GM12878 (cell line): Measurements from ENCODE around the gene ZNF879. TPM values are rescaled to one million over a fixed set of nuclear protein-coding genes. Genes with fewer than 3 reads are reported as not detected.

Experiments
- ATAC-seq: fragments of 200-7000 bp; cut with Tn5 transposase; 3 replicates; pipeline ENCODE4 v1.9.1; 2020; ENCODE audit warnings: mild to moderate bottlenecking, moderate library complexity
- BruUV-seq: library from RNA; stranded (reverse); fragments of 400-500 nt; replicated peaks from 2 replicates; lab custom pipeline; 2021; lab: Mats Ljungman, UMichigan
- CTCF ChIA-PET: fragments of 300-600 bp; sonication (Branson Sonifier 250); formaldehyde crosslinking; extraction: SDS; loops from one replicate; lab custom pipeline; 2021; ENCODE audit warnings: inconsistent platforms; lab: Yijun Ruan, JAX
- POLR2A ChIA-PET: fragments of 350-600 bp; formaldehyde crosslinking; extraction: SDS; loops from one replicate; lab custom pipeline; 2021; ENCODE audit warnings: inconsistent platforms; lab: Charles Lee
- RAD21 ChIA-PET: fragments of 300-600 bp; sonication (Branson Sonifier 250); formaldehyde crosslinking; loops from one replicate; lab custom pipeline; 2023; ENCODE audit warnings: antibody characterized with exemption; ENCODE audit not compliant: unreplicated experiment; lab: Charles Lee
- SMC1A ChIA-PET: fragments of 300-600 bp; sonication (Branson Sonifier 250); formaldehyde crosslinking; loops from one replicate; lab custom pipeline; 2023; ENCODE audit not compliant: unreplicated experiment, uncharacterized antibody; lab: Charles Lee
- DNase-seq: peaks from one replicate; pipeline ENCODE4 v3.0.0-alpha.2; 2011; ENCODE audit warnings: low read depth, low spot score
- FAIRE-seq: peaks from 3 replicates; lab custom pipeline; 2011; peaks lifted over from hg19 to GRCh38; lab: Jason Lieb, UNC
- H2AFZ ChIP-seq: 2 replicates; pipeline ENCODE4 v1.6.0; 2011; ENCODE audit warnings: low read depth, low read length, control low read depth; ENCODE audit not compliant: control insufficient read depth
- H3K27ac ChIP-seq: 2 replicates; pipeline ENCODE4 v1.5.1; 2011; ENCODE audit warnings: control low read depth; ENCODE audit not compliant: control insufficient read depth, insufficient read depth
- H3K27me3 ChIP-seq, 2 experiments: replicated peaks in 1 of 2; 2 replicates each; pipeline versions ENCODE4 v1.6.0 to v1.6.1; 2011; ENCODE audit warnings: low read length in 1 of 2; ENCODE audit not compliant: control insufficient read depth in 2 of 2, insufficient read depth in 2 of 2
- H3K36me3 ChIP-seq, 2 experiments: 2 replicates each; pipeline ENCODE4 v1.5.1; 2011; ENCODE audit warnings: low read length in 1 of 2; ENCODE audit not compliant: control insufficient read depth in 2 of 2, insufficient read depth in 2 of 2
- H3K4me1 ChIP-seq: 2 replicates; pipeline ENCODE4 v1.6.1; 2011; ENCODE audit warnings: mild to moderate bottlenecking, low read length, moderate library complexity, mixed read lengths; ENCODE audit not compliant: control insufficient read depth, insufficient read depth
- H3K4me2 ChIP-seq: 2 replicates; pipeline ENCODE4 v1.6.0; 2011; ENCODE audit warnings: control low read depth; ENCODE audit not compliant: control insufficient read depth, insufficient read depth
- H3K4me3 ChIP-seq: fragments of 200-600 bp; sonication (generic); 2 replicates; pipeline ENCODE4 v1.5.1; 2016
- H3K79me2 ChIP-seq: 2 replicates; pipeline ENCODE4 v1.6.0; 2011; ENCODE audit warnings: low read length; ENCODE audit not compliant: control insufficient read depth, insufficient read depth
- H3K9ac ChIP-seq: 2 replicates; pipeline ENCODE4 v1.8.0; 2011; ENCODE audit warnings: low read length, control low read depth, mixed read lengths; ENCODE audit not compliant: control insufficient read depth, insufficient read depth
- H3K9me3 ChIP-seq: replicated peaks from 3 replicates; pipeline ENCODE4 v1.5.1; 2011; ENCODE audit warnings: mild to moderate bottlenecking, low read length; ENCODE audit not compliant: control insufficient read depth, insufficient read depth
- H4K20me1 ChIP-seq: 2 replicates; pipeline ENCODE4 v1.6.0; 2011; ENCODE audit not compliant: control insufficient read depth, insufficient read depth
- CBX5 ChIP-seq: sonication (generic); IDR thresholded peaks from 2 replicates; pipeline ENCODE4 v1.6.1; 2016; ENCODE audit warnings: low read depth, moderate library complexity, mild to moderate bottlenecking, inconsistent platforms
- ELK1 ChIP-seq: IDR thresholded peaks from 2 replicates; pipeline ENCODE4 v1.6.1; 2012; ENCODE audit warnings: low read depth, low read length, improper control_type of control experiment
- MXI1 ChIP-seq: fragments of 150-350 bp; IDR thresholded peaks from 2 replicates; pipeline ENCODE4 v1.6.1; 2011; ENCODE audit warnings: low read depth, mild to moderate bottlenecking, inconsistent platforms, low read length, improper control_type of control experiment
- POLR2AphosphoS2 ChIP-seq: IDR thresholded peaks from 2 replicates; pipeline ENCODE4 v1.6.1; 2011; ENCODE audit warnings: low read depth, mild to moderate bottlenecking, low read length, improper control_type of control experiment, moderate library complexity
- POLR2AphosphoS5 ChIP-seq: IDR thresholded peaks from 2 replicates; pipeline ENCODE4 v1.6.1; 2011; ENCODE audit warnings: mild to moderate bottlenecking, low read length, inconsistent platforms
- RB1 ChIP-seq: fragments of 450-650 bp; formaldehyde crosslinking; IDR thresholded peaks from 2 replicates; pipeline ENCODE4 v1.6.1; 2017; ENCODE audit warnings: mild to moderate bottlenecking, borderline replicate concordance
- SIN3A ChIP-seq: IDR thresholded peaks from 2 replicates; pipeline ENCODE4 v1.6.1; 2012; ENCODE audit warnings: low read depth, low read length, improper control_type of control experiment
- SMAD5 ChIP-seq: IDR thresholded peaks from 2 replicates; pipeline ENCODE4 v1.6.1; 2016; ENCODE audit warnings: antibody characterized with exemption, low read depth
- TCF7 ChIP-seq: IDR thresholded peaks from 2 replicates; pipeline ENCODE4 v1.6.1; 2014; ENCODE audit warnings: antibody characterized with exemption, borderline replicate concordance
- ZZZ3 ChIP-seq: IDR thresholded peaks from 2 replicates; pipeline ENCODE4 v1.6.1; 2011; ENCODE audit warnings: low read depth; ENCODE audit not compliant: control insufficient read depth, insufficient read length
- WGBS: methylation state at CpG from one replicate; pipeline ENCODE4 v1.1.6; 2016; ENCODE audit warnings: low lambda C conversion rate; ENCODE audit not compliant: insufficient replicate concordance, insufficient coverage; ENCODE audit errors: missing lambda C conversion rate; 5-methylcytosine and 5-hydroxymethylcytosine counted together
- in situ Hi-C: fragments of 300-500 bp; cut with MboI; formaldehyde crosslinking; loops from 9 replicates; pipeline ENCODE4 v1.14.3; 2018; ENCODE audit warnings: mixed read lengths
- intact Hi-C: fragments of 100-400 bp; cut with micrococcal nuclease; formaldehyde crosslinking; loops from one replicate; pipeline ENCODE4 v1.14.2; 2022; ENCODE audit not compliant: unreplicated experiment
- polyA plus RNA-seq, 11 experiments: library from polyadenylated mRNA; depleted of rRNA in 4 of 11; unstranded in 6 of 11; stranded (reverse) in 5 of 11; fragments of >200 nt; fragmentation: Nextera tagmentation in 4 of 11; fragmentation: Illumina TruSeq in 1 of 11; extraction: Ambion mirVana in 4 of 11; extraction: Trizol in 1 of 11; gene quantifications; 1 replicate in 1 of 11; 2 replicates in 10 of 11; pipeline versions ENCODE4 v1.2.1 to v1.2.3, GENCODE V29; 2011 to 2016; ENCODE audit warnings: inconsistent platforms in 2 of 11, missing spikeins in 2 of 11, low read depth in 1 of 11
- total RNA-seq, 4 experiments: library from RNA; depleted of rRNA in 3 of 4; stranded (reverse); fragments of >200 nt in 3 of 4; fragmentation: Illumina TruSeq in 1 of 4; extraction: Trizol in 1 of 4; gene quantifications; 2 replicates each; pipeline versions ENCODE4 v1.2.1 to v1.2.3, GENCODE V29; 2013 to 2021
- TF ChIP-seq, protein P1 (sequence below): IDR thresholded peaks from 2 replicates; pipeline ENCODE4 v1.6.1; 2012; ENCODE audit warnings: low read length, inconsistent platforms
- TF ChIP-seq, protein P2 (sequence below): fragments of 450-650 bp; IDR thresholded peaks from 2 replicates; pipeline ENCODE4 v1.6.1; 2018; ENCODE audit warnings: mild to moderate bottlenecking, low read depth, moderate library complexity; ENCODE audit not compliant: partially characterized antibody

ZNF879 gene
- total and polyA plus RNA-seq, 10 of the 15 experiments (the other 5 are each of a cell fraction or from before 2014, with no cell fraction given) = 0.03 TPM; not detected in 9

DNA sequence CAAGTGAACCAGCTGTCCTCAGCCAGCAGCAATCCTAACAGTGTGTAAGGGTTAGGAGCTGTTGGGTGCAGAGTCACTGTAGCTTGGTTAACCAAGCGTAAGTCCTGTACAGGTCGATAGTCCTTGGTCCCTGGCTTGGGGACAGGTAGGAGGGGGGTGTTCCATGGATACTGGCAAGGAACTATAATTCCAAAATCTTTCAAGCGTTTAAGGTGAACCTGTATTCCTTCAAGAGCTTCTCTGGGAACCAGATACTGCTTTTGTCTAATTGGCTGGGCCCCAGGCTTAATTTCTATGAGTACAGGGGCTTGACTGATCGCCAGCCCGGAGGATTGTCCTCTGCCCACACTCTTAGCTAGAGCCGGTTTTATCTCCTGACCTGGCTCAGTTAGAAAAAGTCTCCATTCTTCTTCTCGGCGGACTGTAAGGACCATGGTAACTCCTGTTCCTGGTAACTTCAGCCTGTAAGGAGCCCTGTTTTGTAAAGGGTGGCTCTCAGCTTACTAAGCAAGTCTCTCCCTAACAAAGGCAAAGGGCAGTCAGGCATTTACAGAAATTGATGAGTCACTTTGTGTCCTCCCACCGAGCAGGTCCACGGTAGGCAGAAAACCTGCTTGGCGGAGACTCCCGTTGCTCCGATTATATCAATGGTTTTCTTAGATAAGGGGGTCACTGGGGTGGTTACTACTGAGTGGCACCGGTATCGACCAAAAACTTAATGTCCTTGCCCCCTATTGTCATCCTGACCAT is 30.6 kb downstream of the ZNF879 start:
- Histone ChIP-seq H3K79me2 (no peaks in the 10 kb centered on the region), H3K4me2 (no peak overlapping the region), H3K36me3 (no peaks in the 10 kb centered on the region), H3K27me3 (no peaks in the 10 kb centered on the region), H3K4me3 (no peak overlapping the region), H3K27ac (no peak overlapping the region), H3K9ac (no peak overlapping the region), H3K4me1 (no peaks in the 10 kb centered on the region), H2AFZ (no peak overlapping the region), H3K9me3 (no peaks in the 10 kb centered on the region; the same call in 2 of the 3 replicates), H4K20me1 (no peaks in the 10 kb centered on the region)
- ChIA-PET RAD21 (no interaction called here), SMC1A (no interaction called here), CTCF (no interaction called here), POLR2A (interaction anchor here (0.6 kb wide), 1 partner anchor 28 kb away, joined by 3 read pairs; no protein-coding TSS in a partner anchor)
- intact Hi-C loops = no loop called here
- BruUV-seq = no TSS peak
- DNase-seq = no peak
- TF ChIP-seq RB1 = no peak
- no peak for TF ChIP-seq MXI1
- WGBS = 43% methylated on average over 15 of the region's 15 CpGs
- ATAC-seq = no peak
- no peak for FAIRE-seq
- in situ Hi-C loops = no loop called here

DNA sequence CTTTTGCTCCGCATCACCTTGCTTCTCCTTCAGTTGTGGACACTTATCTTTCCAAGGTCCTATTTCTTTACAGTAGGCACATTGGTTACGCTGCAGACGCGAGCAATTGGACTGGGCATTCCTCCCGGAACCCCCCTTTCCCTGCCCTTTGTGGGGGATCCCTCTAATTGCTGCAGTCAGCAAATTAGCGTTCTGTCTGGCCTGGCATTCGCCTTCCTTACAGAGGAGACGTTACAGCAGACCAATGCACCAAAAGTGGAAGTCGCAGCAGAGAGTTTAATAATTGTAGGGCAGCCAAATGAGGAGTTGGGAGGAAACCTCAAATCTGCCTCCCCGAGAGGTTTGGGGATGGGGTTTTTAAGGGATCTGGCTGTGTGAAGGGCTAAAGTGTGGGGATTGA is 31.3 kb downstream of the ZNF879 start:
- Histone ChIP-seq H3K4me3 (no peak overlapping the region), H3K9me3 (no peaks in the 10 kb centered on the region; the same call in 2 of the 3 replicates), H3K27ac (no peak overlapping the region), H3K9ac (no peak overlapping the region), H3K79me2 (no peaks in the 10 kb centered on the region), H3K27me3 (no peaks in the 10 kb centered on the region), H3K36me3 (no peaks in the 10 kb centered on the region), H3K4me2 (no peak overlapping the region), H3K4me1 (no peaks in the 10 kb centered on the region), H4K20me1 (no peaks in the 10 kb centered on the region), H2AFZ (no peak overlapping the region)
- FAIRE-seq (no peak), ATAC-seq (no peak), DNase-seq (no peak)
- SMC1A ChIA-PET = no interaction called here
- in situ Hi-C loops (no loop called here), intact Hi-C loops (no loop called here)
- WGBS = 28% methylated on average over 10 of the region's 10 CpGs
- no TSS peak for BruUV-seq
- CTCF ChIA-PET = no interaction called here
- POLR2A ChIA-PET = interaction anchor here (0.6 kb wide), 1 partner anchor 28 kb away, joined by 3 read pairs; no protein-coding TSS in a partner anchor
- RAD21 ChIA-PET = no interaction called here
- TF ChIP-seq, protein P1, sequence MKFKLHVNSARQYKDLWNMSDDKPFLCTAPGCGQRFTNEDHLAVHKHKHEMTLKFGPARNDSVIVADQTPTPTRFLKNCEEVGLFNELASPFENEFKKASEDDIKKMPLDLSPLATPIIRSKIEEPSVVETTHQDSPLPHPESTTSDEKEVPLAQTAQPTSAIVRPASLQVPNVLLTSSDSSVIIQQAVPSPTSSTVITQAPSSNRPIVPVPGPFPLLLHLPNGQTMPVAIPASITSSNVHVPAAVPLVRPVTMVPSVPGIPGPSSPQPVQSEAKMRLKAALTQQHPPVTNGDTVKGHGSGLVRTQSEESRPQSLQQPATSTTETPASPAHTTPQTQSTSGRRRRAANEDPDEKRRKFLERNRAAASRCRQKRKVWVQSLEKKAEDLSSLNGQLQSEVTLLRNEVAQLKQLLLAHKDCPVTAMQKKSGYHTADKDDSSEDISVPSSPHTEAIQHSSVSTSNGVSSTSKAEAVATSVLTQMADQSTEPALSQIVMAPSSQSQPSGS = no peak
- TF ChIP-seq, protein P2, sequence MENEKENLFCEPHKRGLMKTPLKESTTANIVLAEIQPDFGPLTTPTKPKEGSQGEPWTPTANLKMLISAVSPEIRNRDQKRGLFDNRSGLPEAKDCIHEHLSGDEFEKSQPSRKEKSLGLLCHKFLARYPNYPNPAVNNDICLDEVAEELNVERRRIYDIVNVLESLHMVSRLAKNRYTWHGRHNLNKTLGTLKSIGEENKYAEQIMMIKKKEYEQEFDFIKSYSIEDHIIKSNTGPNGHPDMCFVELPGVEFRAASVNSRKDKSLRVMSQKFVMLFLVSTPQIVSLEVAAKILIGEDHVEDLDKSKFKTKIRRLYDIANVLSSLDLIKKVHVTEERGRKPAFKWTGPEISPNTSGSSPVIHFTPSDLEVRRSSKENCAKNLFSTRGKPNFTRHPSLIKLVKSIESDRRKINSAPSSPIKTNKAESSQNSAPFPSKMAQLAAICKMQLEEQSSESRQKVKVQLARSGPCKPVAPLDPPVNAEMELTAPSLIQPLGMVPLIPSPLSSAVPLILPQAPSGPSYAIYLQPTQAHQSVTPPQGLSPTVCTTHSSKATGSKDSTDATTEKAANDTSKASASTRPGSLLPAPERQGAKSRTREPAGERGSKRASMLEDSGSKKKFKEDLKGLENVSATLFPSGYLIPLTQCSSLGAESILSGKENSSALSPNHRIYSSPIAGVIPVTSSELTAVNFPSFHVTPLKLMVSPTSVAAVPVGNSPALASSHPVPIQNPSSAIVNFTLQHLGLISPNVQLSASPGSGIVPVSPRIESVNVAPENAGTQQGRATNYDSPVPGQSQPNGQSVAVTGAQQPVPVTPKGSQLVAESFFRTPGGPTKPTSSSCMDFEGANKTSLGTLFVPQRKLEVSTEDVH = no peak
- TF ChIP-seq POLR2AphosphoS2 = no peak
- no peak for TF ChIP-seq ZZZ3
- no peak for TF ChIP-seq SMAD5
- TF ChIP-seq POLR2AphosphoS5 = no peak
- no peak for TF ChIP-seq TCF7
- no peak for TF ChIP-seq ELK1
- TF ChIP-seq SIN3A = no peak
- no peak for TF ChIP-seq CBX5
